SK-N-MC (cell line): ENCODE data around the gene NECAB3.

ENCODE experiments used
- EZH2 ChIP-seq: fragments of 200-600 bp; sonication (generic); IDR thresholded peaks from one replicate; pipeline ENCODE4 v1.6.1; 2017; ENCODE audit warnings: antibody characterized with exemption
- POLR2AphosphoS5 ChIP-seq: IDR thresholded peaks from 2 replicates; pipeline ENCODE4 v1.6.1; 2012; ENCODE audit warnings: mild to moderate bottlenecking, low read depth, low read length, borderline replicate concordance

GRCh38 chr20:33656783-33657703, 17.2 kb downstream of the NECAB3 start:
- TF ChIP-seq POLR2AphosphoS5 (no peak), EZH2 (no peak)
